ENCODE results near the gene TRAF2. TPM values are rescaled to one million over a fixed set of nuclear protein-coding genes. Genes with fewer than 3 reads are reported as not detected.

The TRAF2 gene
- total and polyA plus RNA-seq, 2 of the 8 experiments (the other 6 are each of a cell fraction or from before 2014, with no cell fraction given): 26.9 to 50.2 TPM

GRCh38 chr9:136949817-136950655, 63.7 kb downstream of the TRAF2 start:
- Histone ChIP-seq H4K20me1 (replicated peaks in 1 of 2; ENCODE audit: control insufficient read depth in 1 of 2, insufficient read depth in 2 of 2, low read length in 2 of 2) (no peaks in the 10 kb centered on the region), H2BK15ac (ENCODE audit: low read length) (peak overlapping the region; percentile 88; the same call in 1 of the 2 replicates), H3K23me2 (ENCODE audit: low read depth, low read length) (peaks cover 3% of the 10 kb centered on the region; the same call in 1 of the 2 replicates), H4K91ac (replicated peaks; ENCODE audit: insufficient read length, low read length) (peak overlapping the region; percentile 89), H3K4me3 (ENCODE audit: extremely low read depth in 1 of 4, insufficient read depth in 2 of 4, low read depth in 3 of 4, low read length in 4 of 4) (peak overlapping the region; percentile 36 to 55 (median 49)), H3K36me3 (ENCODE audit: control insufficient read depth in 2 of 4, insufficient read depth in 4 of 4, low read length in 3 of 4) (no peaks in the 10 kb centered on the region), H3K4ac (replicated peaks; ENCODE audit: insufficient read length, low read depth, low read length) (peak overlapping the region; percentile 78), H2BK120ac (replicated peaks; ENCODE audit: low read depth, low read length) (peak overlapping the region; percentile 87), H3K4me1 (replicated peaks in 1 of 4; ENCODE audit: control insufficient read depth in 3 of 4, insufficient read depth in 4 of 4, low read length in 3 of 4) (peaks cover 0 to 16% (median 11%) of the 10 kb centered on the region in 4 experiments; a peak in 5 of 7 replicates), H3K23ac (ENCODE audit: insufficient read length) (no peak overlapping the region), H2BK5ac (ENCODE audit: low read depth, low read length) (peak overlapping the region; percentile 93; the same call in 1 of the 2 replicates), H2BK12ac (ENCODE audit: low read depth, low read length) (0 out of 2 replicates have a peak overlapping the region, but pooled peaks have one; percentile 71), H3K14ac (ENCODE audit: insufficient read length) (no peak overlapping the region), H3K56ac (replicated peaks; ENCODE audit: insufficient read length, low read depth, low read length) (peak overlapping the region; percentile 69), H3K27ac (ENCODE audit: low read depth, low read length) (peak overlapping the region; percentile 20; the same call in 1 of the 2 replicates), H2AK5ac (ENCODE audit: low read depth, low read length) (0 out of 2 replicates have a peak overlapping the region, but pooled peaks have one; percentile 42), H3K79me1 (ENCODE audit: low read depth, low read length) (no peaks in the 10 kb centered on the region), H3K9ac (replicated peaks in 1 of 4; ENCODE audit: extremely low read depth in 1 of 4, low read depth in 3 of 4, low read length in 3 of 4) (peak overlapping the region in 3 of 4 experiments; percentile 38 to 56 (median 47); a peak in 5 of 7 replicates), H3K18ac (ENCODE audit: extremely low read depth, low read length) (peak overlapping the region; percentile 97), H3K4me2 (ENCODE audit: insufficient read depth in 1 of 2, low read depth in 2 of 2, low read length in 2 of 2) (peak overlapping the region; percentile 35 to 86), H2AFZ (ENCODE audit: low read length) (no peak overlapping the region), H2BK20ac (ENCODE audit: low read length) (no peak overlapping the region), H3K9me3 (ENCODE audit: insufficient read depth in 2 of 2, low read depth in 1 of 2, low read length in 1 of 2) (no peaks in the 10 kb centered on the region), H4K8ac (ENCODE audit: extremely low read depth, insufficient read depth, low read length) (peak overlapping the region; percentile 90), H4K5ac (ENCODE audit: insufficient read length, low read depth, low read length) (peak overlapping the region; percentile 80), H3K27me3 (replicated peaks in 1 of 4; ENCODE audit: control insufficient read depth in 3 of 4, extremely low read depth in 1 of 4, insufficient read depth in 3 of 4, low read length in 3 of 4) (no peaks in the 10 kb centered on the region), H3K79me2 (ENCODE audit: control insufficient read depth in 1 of 2, insufficient read depth in 2 of 2, low read length in 2 of 2) (no peaks in the 10 kb centered on the region)
- DNase-seq (ENCODE audit: low read depth in 1 of 2, low spot score in 2 of 2): peak; percentile 84 to 99
- no peak for FAIRE-seq
- POLR2A ChIA-PET (ENCODE audit: partially characterized antibody): interaction anchor here (0.7 to 1.3 kb wide), 2 partner anchors 43 to 74 kb away, joined by 3 read pairs; no protein-coding TSS in a partner anchor
- CTCF ChIA-PET (ENCODE audit: partially characterized antibody): interaction anchor here (3.1 to 3.2 kb wide), 2 partner anchors 26 to 41 kb away, joined by 19 to 31 read pairs; partner anchors contain the start of gene PAXX
- WGBS, 2 experiments (ENCODE audit: extremely low coverage in 1 of 2, insufficient coverage in 1 of 2, insufficient read length in 1 of 2, insufficient replicate concordance in 2 of 2, low coverage in 1 of 2, low lambda C conversion rate in 2 of 2, missing lambda C conversion rate in 1 of 2): 19% methylated on average over 27 of the region's 63 CpGs; no CpG with 5 or more reads in 1 of the 2 experiments
- TF ChIP-seq CREB1 (IDR thresholded peaks at IDR 0.05) (no peak; the same call in 1 of the 2 replicates), TCF12 (IDR thresholded peaks at IDR 0.05; ENCODE audit: low read depth, low read length) (0 out of 2 replicates have a peak, but pooled peaks have one; percentile 6), USF2 (IDR thresholded peaks at IDR 0.05; ENCODE audit: low read length) (peak; percentile 98), NRF1 (IDR thresholded peaks at IDR 0.05; ENCODE audit: low read depth, low read length) (0 out of 2 replicates have a peak, but pooled peaks have one; percentile 1), JUND (IDR thresholded peaks at IDR 0.05; ENCODE audit: low read length) (no peak), GABPA (IDR thresholded peaks at IDR 0.05; ENCODE audit: borderline replicate concordance, insufficient read depth, low read length) (0 out of 2 replicates have a peak, but pooled peaks have one; percentile 21), ATF3 (IDR thresholded peaks at IDR 0.05; ENCODE audit: insufficient read depth, low read depth, low read length) (peak; percentile 94), KDM4A (IDR thresholded peaks at IDR 0.05; ENCODE audit: low read depth, low read length, severe bottlenecking) (peak; percentile 42), HDAC6 (IDR thresholded peaks at IDR 0.05; ENCODE audit: low read depth, low read length) (no peak)

Measured in H1 (cell line).